DND-41 (cell line): ENCODE results near the gene DNAH10.

ENCODE experiments used
- EZH2 ChIP-seq: IDR thresholded peaks from 3 replicates; pipeline ENCODE4 v1.6.1; 2012; ENCODE audit warnings: borderline replicate concordance, low read depth, mild to moderate bottlenecking, moderate library complexity, low read length, inconsistent platforms; ENCODE audit not compliant: severe bottlenecking
- TF ChIP-seq, protein P1 (sequence below): IDR thresholded peaks from 2 replicates; pipeline ENCODE4 v1.5.1; 2012; ENCODE audit warnings: borderline replicate concordance, low read length, moderate library complexity, mild to moderate bottlenecking; ENCODE audit not compliant: poor library complexity, severe bottlenecking; ENCODE audit errors: extremely low read depth

DNA sequence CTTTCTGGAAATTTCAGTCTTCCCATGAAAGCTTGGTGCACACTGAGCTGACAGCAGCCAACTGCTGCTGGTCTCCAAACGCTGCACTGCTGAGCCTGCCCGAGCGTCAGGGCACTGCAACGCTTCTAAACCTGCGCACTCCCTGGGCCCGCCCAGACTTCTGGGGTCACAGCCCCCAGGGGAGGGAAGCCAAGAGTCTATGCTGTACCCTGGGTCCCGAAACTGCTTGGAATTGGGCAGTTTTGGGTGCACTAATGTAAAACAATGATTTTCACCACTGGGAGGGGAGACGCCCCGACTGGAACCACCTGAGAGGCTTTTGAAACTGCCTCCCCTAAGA is 178.5 kb downstream of the DNAH10 start:
- TF ChIP-seq, protein P1, sequence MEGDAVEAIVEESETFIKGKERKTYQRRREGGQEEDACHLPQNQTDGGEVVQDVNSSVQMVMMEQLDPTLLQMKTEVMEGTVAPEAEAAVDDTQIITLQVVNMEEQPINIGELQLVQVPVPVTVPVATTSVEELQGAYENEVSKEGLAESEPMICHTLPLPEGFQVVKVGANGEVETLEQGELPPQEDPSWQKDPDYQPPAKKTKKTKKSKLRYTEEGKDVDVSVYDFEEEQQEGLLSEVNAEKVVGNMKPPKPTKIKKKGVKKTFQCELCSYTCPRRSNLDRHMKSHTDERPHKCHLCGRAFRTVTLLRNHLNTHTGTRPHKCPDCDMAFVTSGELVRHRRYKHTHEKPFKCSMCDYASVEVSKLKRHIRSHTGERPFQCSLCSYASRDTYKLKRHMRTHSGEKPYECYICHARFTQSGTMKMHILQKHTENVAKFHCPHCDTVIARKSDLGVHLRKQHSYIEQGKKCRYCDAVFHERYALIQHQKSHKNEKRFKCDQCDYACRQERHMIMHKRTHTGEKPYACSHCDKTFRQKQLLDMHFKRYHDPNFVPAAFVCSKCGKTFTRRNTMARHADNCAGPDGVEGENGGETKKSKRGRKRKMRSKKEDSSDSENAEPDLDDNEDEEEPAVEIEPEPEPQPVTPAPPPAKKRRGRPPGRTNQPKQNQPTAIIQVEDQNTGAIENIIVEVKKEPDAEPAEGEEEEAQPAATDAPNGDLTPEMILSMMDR: no peak
- no peak for TF ChIP-seq EZH2
